Measurements from ENCODE around the gene AADACL4. TPM values are rescaled to one million over a fixed set of nuclear protein-coding genes. Genes with fewer than 3 reads are reported as not detected.

Gene AADACL4
- total and polyA plus RNA-seq, 3 donors from 2014 or later: 0.66 TPM; not detected in 2

- intact Hi-C loops (cut with DNase I; ENCODE audit: low total_unique reads): loop anchor here (10.0 kb wide), 1 partner anchor 315 kb away; no protein-coding TSS in a partner anchor
- WGBS, 2 donors: 91 to 93% methylated on average over 8 to 15 of the region's 15 CpGs
- Histone ChIP-seq H3K9me3 (no peaks in the 10 kb centered on the region), H3K27me3 (no peaks in the 10 kb centered on the region), H3K27ac (no peak overlapping the region), H3K4me1 (no peaks in the 10 kb centered on the region), H3K36me3 (ENCODE audit: low read depth, missing control alignments) (no peaks in the 10 kb centered on the region), H3K4me3 (no peak overlapping the region)
- no peak for TF ChIP-seq POLR2A (IDR thresholded peaks at IDR 0.05)
- TF ChIP-seq, protein P1, sequence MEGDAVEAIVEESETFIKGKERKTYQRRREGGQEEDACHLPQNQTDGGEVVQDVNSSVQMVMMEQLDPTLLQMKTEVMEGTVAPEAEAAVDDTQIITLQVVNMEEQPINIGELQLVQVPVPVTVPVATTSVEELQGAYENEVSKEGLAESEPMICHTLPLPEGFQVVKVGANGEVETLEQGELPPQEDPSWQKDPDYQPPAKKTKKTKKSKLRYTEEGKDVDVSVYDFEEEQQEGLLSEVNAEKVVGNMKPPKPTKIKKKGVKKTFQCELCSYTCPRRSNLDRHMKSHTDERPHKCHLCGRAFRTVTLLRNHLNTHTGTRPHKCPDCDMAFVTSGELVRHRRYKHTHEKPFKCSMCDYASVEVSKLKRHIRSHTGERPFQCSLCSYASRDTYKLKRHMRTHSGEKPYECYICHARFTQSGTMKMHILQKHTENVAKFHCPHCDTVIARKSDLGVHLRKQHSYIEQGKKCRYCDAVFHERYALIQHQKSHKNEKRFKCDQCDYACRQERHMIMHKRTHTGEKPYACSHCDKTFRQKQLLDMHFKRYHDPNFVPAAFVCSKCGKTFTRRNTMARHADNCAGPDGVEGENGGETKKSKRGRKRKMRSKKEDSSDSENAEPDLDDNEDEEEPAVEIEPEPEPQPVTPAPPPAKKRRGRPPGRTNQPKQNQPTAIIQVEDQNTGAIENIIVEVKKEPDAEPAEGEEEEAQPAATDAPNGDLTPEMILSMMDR (IDR thresholded peaks at IDR 0.05): no peak
- DNase-seq: no peak
Observed at GRCh38 chr1:12629985-12630760, 13.7 kb upstream of the AADACL4 start.

DNA sequence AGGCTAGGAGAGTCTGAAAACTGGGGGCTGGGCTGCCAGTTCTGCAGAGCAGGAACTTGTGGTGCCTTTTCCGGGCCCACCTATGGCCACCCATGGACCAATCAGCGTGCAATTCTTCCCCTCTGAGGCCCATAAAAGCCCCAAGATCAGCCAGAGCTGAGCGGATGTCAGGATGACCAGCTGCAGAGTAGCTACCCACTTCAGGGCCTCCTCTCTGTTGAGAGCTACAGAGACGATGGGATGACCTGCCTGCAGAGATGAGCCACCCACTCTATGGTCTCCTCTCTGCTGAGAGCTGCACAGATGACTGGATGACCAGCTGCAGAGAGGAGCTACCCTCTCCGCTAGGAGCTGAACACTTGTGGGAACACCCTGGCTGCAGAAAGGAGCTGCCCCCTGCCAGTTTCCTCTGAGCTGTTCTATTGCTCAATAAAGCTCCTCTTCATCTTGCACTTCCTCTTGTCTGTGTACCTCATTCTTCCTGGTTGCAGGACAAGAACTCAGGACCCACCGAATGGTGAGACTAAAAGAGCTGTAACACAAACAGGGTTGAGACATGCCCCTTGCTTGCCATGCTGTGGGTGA is 12.8 kb upstream of the AADACL4 start:
- 85 to 91% methylated on average over 6 of the region's 6 CpGs for whole genome bisulfite sequencing, 2 donors
- no peak overlapping the region for H3K27ac ChIP-seq
- TF ChIP-seq, protein P1 (IDR thresholded peaks at IDR 0.05): no peak
- no peak for TF ChIP-seq POLR2A (IDR thresholded peaks at IDR 0.05)
- intact Hi-C loops (cut with DNase I; ENCODE audit: low total_unique reads): no loop called here
- DNase-seq: no peak
- no peaks in the 10 kb centered on the region for H3K27me3 ChIP-seq
- no peak overlapping the region for H3K4me3 ChIP-seq
- no peaks in the 10 kb centered on the region for H3K9me3 ChIP-seq
- no peaks in the 10 kb centered on the region for H3K36me3 ChIP-seq (ENCODE audit: low read depth, missing control alignments)
- peaks cover 1% of the 10 kb centered on the region for H3K4me1 ChIP-seq

GRCh38 chr1:12631571-12631970 is 12.3 kb upstream of the AADACL4 start:
- no peak overlapping the region for H3K27ac ChIP-seq
- 88 to 96% methylated on average over 4 to 7 of the region's 8 CpGs for WGBS, 2 donors
- no peaks in the 10 kb centered on the region for H3K9me3 ChIP-seq
- H3K36me3 ChIP-seq (ENCODE audit: low read depth, missing control alignments): no peaks in the 10 kb centered on the region
- TF ChIP-seq POLR2A (IDR thresholded peaks at IDR 0.05): no peak
- TF ChIP-seq, protein P1 (IDR thresholded peaks at IDR 0.05): no peak
- peaks cover 6% of the 10 kb centered on the region for H3K4me1 ChIP-seq
- DNase-seq: no peak
- H3K27me3 ChIP-seq: no peaks in the 10 kb centered on the region
- intact Hi-C loops (cut with DNase I; ENCODE audit: low total_unique reads): no loop called here
- no peak overlapping the region for H3K4me3 ChIP-seq

DNA sequence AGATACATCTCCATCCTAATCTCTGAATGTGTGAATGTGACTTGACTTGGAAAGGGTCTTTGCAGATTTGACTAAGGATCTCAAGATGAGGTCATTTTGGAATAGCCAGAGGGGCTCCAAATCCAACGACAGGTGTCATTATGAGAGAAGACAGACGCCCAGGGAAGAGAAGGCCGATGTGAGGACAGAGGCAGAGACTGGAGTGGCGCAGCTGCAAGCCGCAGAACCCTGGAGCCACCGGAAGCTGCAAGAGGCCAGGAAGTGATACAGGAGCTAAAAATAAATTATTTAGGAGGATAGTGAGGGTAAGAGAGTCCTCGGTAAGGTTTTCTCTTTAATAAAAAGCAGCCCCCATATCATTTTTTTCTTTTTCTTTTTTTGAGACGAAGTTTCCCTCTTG is 9.7 kb upstream of the AADACL4 start:
- H3K36me3 ChIP-seq (ENCODE audit: low read depth, missing control alignments): no peaks in the 10 kb centered on the region
- no peaks in the 10 kb centered on the region for H3K9me3 ChIP-seq
- intact Hi-C loops (cut with DNase I; ENCODE audit: low total_unique reads): no loop called here
- no peak for DNase-seq
- WGBS, 2 donors: 48 to 58% methylated on average over 8 of the region's 8 CpGs
- H3K27ac ChIP-seq: no peak overlapping the region
- H3K27me3 ChIP-seq: no peaks in the 10 kb centered on the region
- peak overlapping the region in 1 of 2 donors; percentile 17 for H3K4me3 ChIP-seq
- no peak for TF ChIP-seq POLR2A (IDR thresholded peaks at IDR 0.05)
- TF ChIP-seq, protein P1 (IDR thresholded peaks at IDR 0.05): no peak
- peaks cover 6% of the 10 kb centered on the region for H3K4me1 ChIP-seq
